Effector memory CD8-positive, alpha-beta T cell (primary cell): Measurements from ENCODE around the gene PTPRE.

Source experiments
- ATAC-seq: fragments of 150-1000 bp; cut with Tn5 transposase; replicated peaks from 2 replicates; pipeline ENCODE4 v1.10.0; 2021; ENCODE audit warnings: mild to moderate bottlenecking, moderate library complexity
- DNase-seq, 3 experiments: peaks; one replicate each; pipeline ENCODE4 v3.0.0; 2021
- H3K27ac Mint-ChIP-seq, 2 donors: one replicate each; pipeline ENCODE4 v1.8.0; 2022; ENCODE audit warnings: mild to moderate bottlenecking in 2 of 2, mixed read lengths in 2 of 2, moderate library complexity in 2 of 2
- H3K27me3 Mint-ChIP-seq, 2 donors: one replicate each; pipeline ENCODE4 v1.8.0; 2022; ENCODE audit warnings: mixed read lengths in 2 of 2
- H3K36me3 Mint-ChIP-seq: one replicate; pipeline ENCODE4 v1.8.0; 2022; ENCODE audit warnings: mild to moderate bottlenecking, moderate library complexity, mixed read lengths; ENCODE audit not compliant: insufficient read depth
- H3K4me1 Mint-ChIP-seq, 2 donors: one replicate each; pipeline ENCODE4 v1.8.0; 2022; ENCODE audit warnings: low read depth in 2 of 2, mixed read lengths in 2 of 2
- H3K4me3 Mint-ChIP-seq, 2 donors: one replicate each; pipeline ENCODE4 v1.8.0; 2022; ENCODE audit warnings: mild to moderate bottlenecking in 2 of 2, mixed read lengths in 2 of 2, moderate library complexity in 2 of 2
- H3K9me3 Mint-ChIP-seq, 2 donors: one replicate each; pipeline ENCODE4 v1.8.0; 2022; ENCODE audit warnings: mixed read lengths in 2 of 2

The PTPRE gene

GRCh38 chr10:127932521-127933270, 25.8 kb downstream of the PTPRE start:
- no peak overlapping the region for H3K4me3 Mint-ChIP-seq
- H3K36me3 Mint-ChIP-seq, result no peaks in the 10 kb centered on the region
- H3K27ac Mint-ChIP-seq, result no peak overlapping the region
- H3K27me3 Mint-ChIP-seq, result peaks cover 25 to 27% of the 10 kb centered on the region in 2 donors
- DNase-seq, result no peak
- no peaks in the 10 kb centered on the region for H3K4me1 Mint-ChIP-seq
- no peaks in the 10 kb centered on the region for H3K9me3 Mint-ChIP-seq
- no peak for ATAC-seq

GRCh38 chr10:127933271-127933670, 26.4 kb downstream of the PTPRE start:
- no peaks in the 10 kb centered on the region for H3K9me3 Mint-ChIP-seq
- no peak overlapping the region for H3K4me3 Mint-ChIP-seq
- no peak for ATAC-seq
- H3K27ac Mint-ChIP-seq, result no peak overlapping the region
- H3K4me1 Mint-ChIP-seq, result no peaks in the 10 kb centered on the region
- no peak for DNase-seq
- H3K27me3 Mint-ChIP-seq, result peaks cover 31 to 32% of the 10 kb centered on the region in 2 donors
- H3K36me3 Mint-ChIP-seq, result no peaks in the 10 kb centered on the region

DNA sequence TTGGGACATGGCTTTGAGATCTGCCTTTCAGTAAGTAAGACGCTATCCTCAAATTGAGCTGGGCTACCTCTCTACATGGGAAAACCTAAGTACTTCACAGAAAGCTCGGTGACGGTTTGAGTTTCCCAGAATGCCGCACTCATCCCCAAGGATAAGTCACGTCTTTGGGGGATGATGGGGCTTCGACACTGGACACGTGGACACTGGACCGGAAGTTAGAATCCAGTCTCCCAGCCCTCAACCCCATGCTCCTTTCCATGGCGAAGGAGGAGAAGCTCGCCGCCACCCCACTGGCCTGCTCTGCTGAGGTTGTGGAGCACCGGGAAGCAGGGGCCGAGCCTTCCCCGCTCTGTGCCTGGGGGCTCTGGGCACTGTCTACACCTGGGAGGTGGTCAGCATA, 27.5 kb downstream of the PTPRE start:
- Mint-ChIP-seq H3K4me1 (no peaks in the 10 kb centered on the region), H3K27ac (no peak overlapping the region), H3K9me3 (no peaks in the 10 kb centered on the region), H3K4me3 (no peak overlapping the region), H3K36me3 (no peaks in the 10 kb centered on the region), H3K27me3 (peaks cover 42 to 44% of the 10 kb centered on the region in 2 donors)
- ATAC-seq (no peak), DNase-seq (no peak)

DNA sequence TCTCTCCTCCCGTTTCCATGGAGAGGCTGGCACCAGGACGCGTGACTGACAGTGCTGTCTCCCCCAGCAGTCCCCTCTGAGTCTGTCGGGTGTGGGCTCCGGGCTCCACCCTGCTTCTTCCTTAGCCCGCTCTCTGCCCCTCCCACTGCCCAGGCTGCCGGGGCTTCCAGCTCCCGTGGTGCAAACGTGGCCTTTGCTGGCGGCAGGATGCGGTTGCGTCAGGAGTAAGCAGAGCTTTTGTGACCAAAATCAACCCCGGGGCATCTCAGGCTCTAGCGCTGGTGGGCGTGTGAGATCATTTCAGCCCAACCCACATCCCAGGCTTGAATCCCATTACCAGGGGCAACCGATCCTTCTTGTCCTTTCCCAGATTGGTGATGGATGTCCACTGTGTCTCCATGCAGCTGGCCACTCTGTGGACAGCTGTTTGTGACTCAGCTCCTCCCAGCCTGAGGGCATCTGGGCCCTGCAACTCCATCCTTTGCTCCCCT, 28.2 kb downstream of the PTPRE start:
- Mint-ChIP-seq H3K27me3 (peaks cover 49 to 51% of the 10 kb centered on the region in 2 donors), H3K27ac (no peak overlapping the region), H3K4me3 (peak overlapping the region in 1 of 2 donors; percentile 43), H3K9me3 (no peaks in the 10 kb centered on the region), H3K4me1 (no peaks in the 10 kb centered on the region), H3K36me3 (no peaks in the 10 kb centered on the region)
- ATAC-seq (no peak), DNase-seq (no peak)

DNA sequence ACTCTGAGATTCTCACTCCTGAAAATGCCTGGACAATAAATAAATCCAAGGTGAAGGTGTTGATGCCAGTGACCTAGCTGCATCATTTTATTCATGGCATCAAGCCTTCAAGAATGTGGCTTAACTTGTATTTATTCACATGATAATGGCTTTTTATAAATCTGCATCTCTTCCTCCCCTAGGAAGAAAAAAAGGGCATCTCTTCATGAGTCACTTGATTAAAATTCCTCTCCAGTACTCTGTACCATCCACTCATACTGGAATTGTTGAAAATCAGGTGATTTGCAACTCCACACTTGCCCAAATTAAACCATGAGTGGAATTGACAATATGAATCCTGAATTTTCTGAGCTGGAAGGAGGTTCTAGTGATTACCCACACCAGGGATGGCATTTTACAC, 30.2 kb downstream of the PTPRE start:
- ATAC-seq (no peak), DNase-seq (no peak)
- Mint-ChIP-seq H3K27me3 (peaks cover 62% of the 10 kb centered on the region in 2 donors), H3K36me3 (no peaks in the 10 kb centered on the region), H3K4me3 (no peak overlapping the region), H3K27ac (no peak overlapping the region), H3K4me1 (no peaks in the 10 kb centered on the region), H3K9me3 (no peaks in the 10 kb centered on the region)

DNA sequence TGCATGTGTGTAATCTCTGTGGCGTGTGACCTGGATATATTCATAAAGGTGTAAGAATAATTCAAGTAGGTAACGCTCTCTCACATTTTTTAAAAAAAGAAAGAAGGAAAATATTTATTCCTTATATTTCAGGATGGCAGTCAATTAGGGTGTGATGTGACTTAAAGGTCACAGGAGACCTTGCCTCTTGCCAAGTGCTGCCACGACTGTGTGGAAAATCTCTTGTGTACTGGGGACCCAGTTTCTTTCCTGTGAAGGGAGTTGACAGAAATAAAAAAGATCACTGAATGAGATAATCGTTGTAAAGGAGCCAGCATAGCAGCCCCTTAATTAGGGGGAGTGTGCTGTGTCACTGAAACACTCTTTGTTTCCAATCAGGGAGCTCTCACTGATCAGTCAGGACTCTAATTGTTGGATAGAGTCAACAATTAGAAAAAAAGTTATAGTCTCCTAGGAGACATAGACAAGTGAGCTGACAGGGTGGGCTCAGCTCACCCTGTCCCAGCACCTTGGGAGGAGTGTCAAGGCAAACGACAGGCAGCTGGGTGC, 31.1 kb downstream of the PTPRE start:
- DNase-seq, result no peak
- Mint-ChIP-seq H3K4me1 (no peaks in the 10 kb centered on the region), H3K36me3 (no peaks in the 10 kb centered on the region), H3K4me3 (no peak overlapping the region), H3K27ac (no peak overlapping the region), H3K27me3 (peaks cover 57 to 62% of the 10 kb centered on the region in 2 donors), H3K9me3 (no peaks in the 10 kb centered on the region)
- ATAC-seq, result no peak

DNA sequence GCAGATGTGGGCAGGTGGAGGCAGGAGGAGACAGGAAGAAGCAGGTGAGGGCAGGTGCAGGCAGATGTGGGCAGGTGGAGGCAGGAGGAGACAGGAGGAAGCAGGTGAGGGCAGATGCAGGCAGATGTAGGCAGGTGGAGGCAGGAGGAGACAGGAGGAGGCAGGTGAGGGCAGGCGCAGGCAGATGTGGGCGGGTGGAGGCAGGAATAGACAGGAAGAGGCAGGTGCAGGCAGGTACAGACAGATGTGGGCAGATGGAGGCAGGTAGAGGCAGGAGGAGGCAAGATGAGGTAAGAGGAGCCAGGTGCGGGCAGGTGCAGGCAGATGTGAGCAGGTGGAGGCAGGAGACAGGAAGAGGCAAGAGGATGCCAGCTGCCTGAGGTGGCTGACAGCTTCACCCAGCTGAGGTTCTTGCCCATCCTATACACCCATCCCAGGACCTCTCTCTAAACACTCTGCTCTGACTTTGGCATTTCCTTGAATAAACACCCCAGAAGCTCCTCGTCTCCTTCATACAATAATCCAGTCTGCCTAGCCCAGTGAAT, 33.0 kb downstream of the PTPRE start:
- Mint-ChIP-seq H3K27me3 (peaks cover 53 to 61% of the 10 kb centered on the region in 2 donors), H3K4me1 (no peaks in the 10 kb centered on the region), H3K9me3 (no peaks in the 10 kb centered on the region), H3K4me3 (no peak overlapping the region), H3K27ac (peak overlapping the region in 1 of 2 donors; percentile 14), H3K36me3 (no peaks in the 10 kb centered on the region)
- no peak for DNase-seq
- ATAC-seq, result no peak

- Mint-ChIP-seq H3K27me3 (peaks cover 41 to 50% of the 10 kb centered on the region in 2 donors), H3K27ac (no peak overlapping the region), H3K4me3 (no peak overlapping the region), H3K36me3 (no peaks in the 10 kb centered on the region), H3K4me1 (peaks cover 4 to 8% of the 10 kb centered on the region in 2 donors), H3K9me3 (no peaks in the 10 kb centered on the region)
- DNase-seq, result no peak
- ATAC-seq, result no peak
Measured at GRCh38 chr10:127940866-127941640, 34.1 kb downstream of the PTPRE start.

- H3K4me3 Mint-ChIP-seq, result no peak overlapping the region
- peaks cover 34 to 36% of the 10 kb centered on the region in 2 donors for H3K27me3 Mint-ChIP-seq
Measured at GRCh38 chr10:127942811-127943210, 35.9 kb downstream of the PTPRE start.

DNA sequence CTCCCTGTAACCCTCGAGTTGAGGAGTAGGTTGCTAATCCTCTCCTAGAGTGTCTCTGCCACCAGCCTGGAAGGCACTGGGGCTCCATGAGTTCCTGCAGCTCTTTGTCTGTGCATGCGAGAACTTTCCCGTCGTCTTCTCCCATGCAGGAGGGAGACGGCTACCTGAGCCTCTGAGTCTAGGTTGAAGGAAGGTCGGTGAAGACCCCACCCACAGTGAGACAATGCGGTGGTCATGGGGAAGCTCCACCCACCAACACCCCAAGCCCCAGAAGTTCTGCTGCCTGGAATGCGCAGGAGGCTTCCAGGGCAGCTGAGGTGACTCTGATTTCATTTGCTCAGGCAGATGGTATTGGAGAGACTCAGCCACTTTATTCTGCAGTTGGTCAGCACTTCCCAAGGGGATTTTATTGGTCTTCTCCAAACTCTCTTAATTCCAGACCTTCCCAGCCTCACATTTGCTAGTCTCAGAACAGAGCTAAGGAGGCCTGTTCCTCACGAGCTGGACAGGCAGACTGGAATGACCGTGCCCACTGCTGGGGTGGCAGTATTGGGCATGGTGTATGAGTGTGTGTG, 36.5 kb downstream of the PTPRE start:
- DNase-seq (no peak), ATAC-seq (no peak)
- H3K9me3 Mint-ChIP-seq, result no peaks in the 10 kb centered on the region
- H3K27me3 Mint-ChIP-seq, result peaks cover 28 to 30% of the 10 kb centered on the region in 2 donors
- H3K4me3 Mint-ChIP-seq, result no peak overlapping the region
- no peak overlapping the region for H3K27ac Mint-ChIP-seq
- H3K36me3 Mint-ChIP-seq, result no peaks in the 10 kb centered on the region
- H3K4me1 Mint-ChIP-seq, result peaks cover 4 to 11% of the 10 kb centered on the region in 2 donors

More at GRCh38 chr10:127942811-127943210, 35.9 kb downstream of the PTPRE start:
- H3K27ac Mint-ChIP-seq, result no peak overlapping the region
- H3K4me1 Mint-ChIP-seq, result peaks cover 4 to 11% of the 10 kb centered on the region in 2 donors
- no peaks in the 10 kb centered on the region for H3K36me3 Mint-ChIP-seq
- DNase-seq (no peak), ATAC-seq (no peak)
- no peaks in the 10 kb centered on the region for H3K9me3 Mint-ChIP-seq

GRCh38 chr10:127944256-127944655, 37.4 kb downstream of the PTPRE start:
- Mint-ChIP-seq H3K27me3 (peaks cover 20 to 22% of the 10 kb centered on the region in 2 donors), H3K36me3 (no peaks in the 10 kb centered on the region), H3K9me3 (no peaks in the 10 kb centered on the region), H3K27ac (no peak overlapping the region), H3K4me3 (no peak overlapping the region), H3K4me1 (peaks cover 4 to 11% of the 10 kb centered on the region in 2 donors)
- ATAC-seq (no peak), DNase-seq (no peak)

- Mint-ChIP-seq H3K9me3 (no peaks in the 10 kb centered on the region), H3K27me3 (peaks cover 17% of the 10 kb centered on the region in 2 donors), H3K27ac (peak overlapping the region in 1 of 2 donors; percentile 11), H3K36me3 (no peaks in the 10 kb centered on the region), H3K4me1 (peaks cover 4 to 11% of the 10 kb centered on the region in 2 donors), H3K4me3 (no peak overlapping the region)
- peak in 2 of 3 experiments; percentile 13 to 16 for DNase-seq
- peak; percentile 93 for ATAC-seq
Measured at GRCh38 chr10:127945341-127945758, 38.4 kb downstream of the PTPRE start.
